SJSA1 (cell line): ENCODE results near the gene DDX52. TPM values are rescaled to one million over a fixed set of nuclear protein-coding genes. Genes with fewer than 3 reads are reported as not detected.
"Not testable (repeated sequence)": the region's sequence is repeated elsewhere in the genome, so short reads cannot be mapped to it uniquely, and the experiment has no call there.

ENCODE experiments used
- DNase-seq, 2 experiments: peaks; one replicate each; pipeline ENCODE4 v3.0.0-alpha.2; 2015 to 2020; ENCODE audit warnings: low spot score in 2 of 2, low read depth in 1 of 2
- H3K27ac ChIP-seq: fragments of 250-450 bp; sonication (Bioruptor Pico); 2 replicates; pipeline ENCODE4 v1.5.1; 2020; ENCODE audit warnings: mild to moderate bottlenecking, moderate library complexity
- H3K27me3 ChIP-seq: fragments of 250-450 bp; sonication (Bioruptor Pico); replicated peaks from 2 replicates; pipeline ENCODE4 v1.5.1; 2020; ENCODE audit warnings: mild to moderate bottlenecking, moderate library complexity
- H3K36me3 ChIP-seq: fragments of 250-450 bp; sonication (Bioruptor Pico); 2 replicates; pipeline ENCODE4 v1.5.1; 2020; ENCODE audit warnings: mild to moderate bottlenecking
- H3K4me1 ChIP-seq: fragments of 250-450 bp; sonication (Bioruptor Pico); replicated peaks from 2 replicates; pipeline ENCODE4 v1.6.1; 2021; ENCODE audit warnings: mild to moderate bottlenecking
- H3K4me3 ChIP-seq: fragments of 250-450 bp; sonication (Bioruptor Pico); 2 replicates; pipeline ENCODE4 v1.5.1; 2020; ENCODE audit warnings: mild to moderate bottlenecking
- H3K9me3 ChIP-seq: fragments of 250-450 bp; sonication (Bioruptor Pico); replicated peaks from 2 replicates; pipeline ENCODE4 v1.5.1; 2020; ENCODE audit warnings: mild to moderate bottlenecking
- total RNA-seq: library from RNA; depleted of rRNA; stranded (reverse); fragments of >200 nt; shearing (Covaris generic); gene quantifications from 2 replicates; pipeline ENCODE4 v1.2.3, GENCODE V29; 2014

DDX52 gene
- total RNA-seq, 1 experiment from 2014 or later: 29.5 TPM

DNA sequence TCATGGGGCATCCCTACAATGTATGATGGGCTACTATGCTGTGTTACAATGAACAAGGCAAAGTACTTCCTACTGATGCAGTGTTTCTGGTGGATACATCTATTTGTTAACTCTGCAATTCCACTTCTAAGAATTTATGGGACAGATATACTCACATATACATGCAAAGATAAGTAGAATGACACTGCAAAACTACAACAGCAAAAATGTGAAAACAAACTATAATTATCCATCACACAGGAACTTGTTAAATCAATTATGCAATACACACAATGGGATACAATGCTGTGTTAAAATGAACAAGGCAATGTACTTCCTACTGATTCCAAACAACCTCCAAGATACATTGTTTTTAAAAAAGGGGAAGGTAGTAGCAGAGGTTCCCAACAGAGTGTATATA, 3.2 kb downstream of the DDX52 start:
- Histone ChIP-seq H3K4me3 (no peak overlapping the region), H3K27ac (no peak overlapping the region), H3K9me3 (no peaks in the 10 kb centered on the region), H3K36me3 (peaks cover 71% of the 10 kb centered on the region), H3K27me3 (no peaks in the 10 kb centered on the region), H3K4me1 (peaks cover 18% of the 10 kb centered on the region)
- no peak for DNase-seq

DNA sequence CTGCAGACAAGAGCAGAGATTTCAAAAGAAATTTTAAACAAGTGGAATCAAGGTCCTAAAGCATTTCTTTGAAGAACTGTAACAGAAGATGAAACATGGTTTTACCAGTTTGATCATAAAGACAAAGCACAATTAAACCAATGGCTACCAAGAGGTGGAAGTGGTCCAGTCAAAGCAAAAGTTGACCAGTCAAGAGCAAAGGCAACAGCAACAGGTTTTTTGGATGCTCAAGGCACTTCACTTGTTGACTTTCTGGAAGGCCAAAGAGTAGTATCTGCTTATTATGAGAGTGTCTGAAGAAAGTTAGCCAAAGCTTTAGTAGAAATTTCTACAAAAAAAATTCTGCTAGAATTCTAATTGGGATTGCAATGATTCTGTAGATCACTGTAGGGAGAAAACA, 5.3 kb downstream of the DDX52 start:
- H3K9me3 ChIP-seq: no peaks in the 10 kb centered on the region
- H3K4me1 ChIP-seq: peaks cover 14% of the 10 kb centered on the region
- H3K27ac ChIP-seq: no peak overlapping the region
- no peaks in the 10 kb centered on the region for H3K27me3 ChIP-seq
- H3K4me3 ChIP-seq: no peak overlapping the region
- no peak for DNase-seq
- H3K36me3 ChIP-seq: peaks cover 77% of the 10 kb centered on the region

DNA sequence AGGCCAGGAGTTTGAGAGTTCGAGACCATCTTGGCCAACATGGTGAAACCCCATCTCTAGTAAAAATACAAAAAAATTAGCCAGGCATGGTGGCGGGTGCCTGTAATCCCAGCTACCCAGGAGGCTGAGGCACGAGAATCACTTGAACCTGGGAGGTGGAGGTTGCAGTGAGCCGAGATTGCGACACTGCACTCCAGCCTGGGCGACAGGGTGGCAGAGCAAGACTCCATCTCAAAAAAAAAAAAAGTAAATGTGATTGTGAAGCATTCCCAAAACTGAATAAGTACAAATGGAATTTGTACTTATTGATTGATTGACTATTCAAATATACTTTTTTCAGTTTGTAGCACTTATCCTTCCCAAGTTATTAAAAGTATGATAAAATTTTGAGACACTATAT, 26.8 kb downstream of the DDX52 start:
- H3K27me3 ChIP-seq, H3K27ac ChIP-seq, H3K9me3 ChIP-seq, H3K4me1 ChIP-seq, DNase-seq, H3K4me3 ChIP-seq: not testable (repeated sequence)
- peaks cover 83% of the 10 kb centered on the region for H3K36me3 ChIP-seq

GRCh38 chr17:37614823-37615222, 28.4 kb downstream of the DDX52 start:
- Histone ChIP-seq H3K4me1 (peaks cover 8% of the 10 kb centered on the region), H3K36me3 (peaks cover 67% of the 10 kb centered on the region), H3K9me3 (no peaks in the 10 kb centered on the region), H3K27me3 (no peaks in the 10 kb centered on the region), H3K27ac (peak overlapping the region; percentile 65), H3K4me3 (no peak overlapping the region)
- no peak for DNase-seq

DNA sequence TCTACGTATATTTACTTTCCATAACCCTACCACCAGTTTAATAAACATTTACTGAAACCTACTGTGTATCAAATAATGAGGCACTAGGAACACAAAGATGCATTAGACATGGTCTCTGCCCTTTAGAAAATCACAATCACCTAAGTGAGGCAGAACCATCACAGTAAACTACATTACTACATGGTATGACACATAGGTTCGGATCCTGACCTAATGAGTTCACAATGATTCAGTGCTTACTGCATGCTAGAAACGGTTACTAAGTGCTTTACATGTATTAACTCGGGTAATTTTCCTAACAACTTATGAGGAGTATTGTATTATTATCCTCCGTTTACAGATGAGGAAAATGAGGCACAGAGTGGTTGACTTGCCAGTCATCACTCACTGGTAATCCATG, 28.9 kb downstream of the DDX52 start:
- peaks cover 12% of the 10 kb centered on the region for H3K4me1 ChIP-seq
- H3K9me3 ChIP-seq: no peaks in the 10 kb centered on the region
- peak overlapping the region; percentile 65 for H3K27ac ChIP-seq
- H3K27me3 ChIP-seq: no peaks in the 10 kb centered on the region
- H3K4me3 ChIP-seq: no peak overlapping the region
- DNase-seq: peak in 1 of 2 experiments; percentile 4
- peaks cover 63% of the 10 kb centered on the region for H3K36me3 ChIP-seq

GRCh38 chr17:37610971-37611370, 32.3 kb downstream of the DDX52 start:
- H3K4me3 ChIP-seq: no peak overlapping the region

DNA sequence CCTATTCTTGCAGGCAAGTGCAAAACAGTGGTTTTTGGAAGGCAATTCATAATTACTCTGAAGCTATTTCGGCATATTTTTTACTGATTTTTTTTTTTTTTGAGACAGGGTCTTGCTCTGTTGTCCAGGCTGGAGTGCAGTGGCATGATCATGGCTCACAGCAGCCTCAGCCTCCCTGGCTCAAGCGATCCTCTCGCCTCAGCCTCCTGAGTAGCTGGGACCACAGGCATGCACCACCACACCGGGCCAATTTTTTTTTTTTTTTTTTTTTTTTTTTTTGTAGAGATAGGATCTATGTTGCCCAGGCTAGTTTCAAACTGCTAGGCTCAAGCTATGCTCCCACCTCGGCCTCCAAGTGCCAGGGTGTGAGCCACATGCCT, 33.2 kb downstream of the DDX52 start:
- DNase-seq, H3K27me3 ChIP-seq, H3K9me3 ChIP-seq: not testable (repeated sequence)
- Histone ChIP-seq H3K4me3 (peak overlapping the region; percentile 82), H3K4me1 (peaks cover 20% of the 10 kb centered on the region), H3K36me3 (peaks cover 38% of the 10 kb centered on the region), H3K27ac (peak overlapping the region; percentile 80)

More at GRCh38 chr17:37610971-37611370, 32.3 kb downstream of the DDX52 start:
- Histone ChIP-seq H3K4me1 (peaks cover 20% of the 10 kb centered on the region), H3K27ac (no peak overlapping the region), H3K9me3 (no peaks in the 10 kb centered on the region), H3K27me3 (no peaks in the 10 kb centered on the region), H3K36me3 (peaks cover 44% of the 10 kb centered on the region)
- DNase-seq: no peak

- no peaks in the 10 kb centered on the region for H3K9me3 ChIP-seq
Observed at GRCh38 chr17:37609170-37610040, 33.8 kb downstream of the DDX52 start, which contains the start of gene SYNRG. TSS of gene SYNRG (minus strand) at chr17:37609418. CDS start at chr17:37609355, 63 bp downstream.

DNA sequence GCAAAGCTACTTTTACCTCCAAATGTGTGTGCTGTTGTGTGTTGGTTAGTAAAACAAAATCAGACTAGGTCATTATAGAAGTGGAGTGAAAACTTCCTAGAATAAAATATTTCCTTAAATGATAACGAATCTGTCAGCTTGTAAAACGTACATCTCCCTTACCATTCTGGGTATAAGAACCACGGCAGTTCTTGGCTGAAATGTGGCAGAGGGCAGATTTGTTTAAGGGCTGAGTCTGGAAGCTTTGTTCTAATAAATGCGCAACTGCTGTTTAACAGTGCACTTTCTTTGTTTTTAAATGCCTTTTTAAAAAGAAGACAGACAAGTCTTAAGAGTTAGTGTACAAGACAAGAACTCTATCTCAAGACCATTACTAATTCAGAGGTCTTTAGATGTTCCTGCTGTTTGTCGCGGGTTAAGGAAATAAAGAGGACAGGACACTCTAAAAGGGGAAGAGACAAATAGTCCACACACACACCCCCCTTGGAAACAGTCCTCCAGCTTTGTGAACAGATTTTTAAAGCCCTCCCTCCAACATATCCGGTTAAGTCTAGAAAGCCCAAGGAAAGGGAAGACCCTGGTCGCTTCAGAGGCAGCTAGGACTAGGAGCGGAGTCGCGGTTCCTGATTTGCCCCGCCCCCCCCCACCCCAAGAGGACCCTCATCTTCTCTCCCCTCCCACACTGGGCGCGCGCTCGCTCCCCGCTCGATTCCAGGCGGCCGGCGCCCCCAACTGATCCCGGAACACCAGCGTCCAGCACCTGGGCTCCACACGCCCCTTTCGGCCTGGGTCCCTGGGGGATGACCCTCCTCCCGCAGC, 34.7 kb downstream of the DDX52 start:
- DNase-seq: peak; percentile 33 to 45
- Histone ChIP-seq H3K36me3 (peaks cover 33% of the 10 kb centered on the region), H3K4me1 (peaks cover 14% of the 10 kb centered on the region), H3K27me3 (no peaks in the 10 kb centered on the region), H3K27ac (peak overlapping the region; percentile 55), H3K4me3 (peak overlapping the region; percentile 82), H3K9me3 (0 out of 2 replicates have a peak, but pooled peaks cover 2% of the 10 kb centered on the region)

More at GRCh38 chr17:37609170-37610040, 33.8 kb downstream of the DDX52 start, which contains the start of gene SYNRG:
- H3K27ac ChIP-seq: peak within 1 kb of the TSS; percentile 80
- H3K4me3 ChIP-seq: peak within 1 kb of the TSS; percentile 82
- H3K27me3 ChIP-seq: no peaks in the 10 kb centered on the region
- peaks cover 37% of the 10 kb centered on the region for H3K36me3 ChIP-seq
- peaks cover 14% of the 10 kb centered on the region for H3K4me1 ChIP-seq
- DNase-seq: peak; percentile 98 to 99

GRCh38 chr17:37607637-37608331, 35.5 kb downstream of the DDX52 start:
- Histone ChIP-seq H3K9me3 (0 out of 2 replicates have a peak, but pooled peaks cover 2% of the 10 kb centered on the region), H3K4me3 (peak overlapping the region; percentile 82), H3K27me3 (no peaks in the 10 kb centered on the region), H3K36me3 (peaks cover 29% of the 10 kb centered on the region), H3K4me1 (peaks cover 14% of the 10 kb centered on the region), H3K27ac (no peak overlapping the region)
- DNase-seq: no peak

DNA sequence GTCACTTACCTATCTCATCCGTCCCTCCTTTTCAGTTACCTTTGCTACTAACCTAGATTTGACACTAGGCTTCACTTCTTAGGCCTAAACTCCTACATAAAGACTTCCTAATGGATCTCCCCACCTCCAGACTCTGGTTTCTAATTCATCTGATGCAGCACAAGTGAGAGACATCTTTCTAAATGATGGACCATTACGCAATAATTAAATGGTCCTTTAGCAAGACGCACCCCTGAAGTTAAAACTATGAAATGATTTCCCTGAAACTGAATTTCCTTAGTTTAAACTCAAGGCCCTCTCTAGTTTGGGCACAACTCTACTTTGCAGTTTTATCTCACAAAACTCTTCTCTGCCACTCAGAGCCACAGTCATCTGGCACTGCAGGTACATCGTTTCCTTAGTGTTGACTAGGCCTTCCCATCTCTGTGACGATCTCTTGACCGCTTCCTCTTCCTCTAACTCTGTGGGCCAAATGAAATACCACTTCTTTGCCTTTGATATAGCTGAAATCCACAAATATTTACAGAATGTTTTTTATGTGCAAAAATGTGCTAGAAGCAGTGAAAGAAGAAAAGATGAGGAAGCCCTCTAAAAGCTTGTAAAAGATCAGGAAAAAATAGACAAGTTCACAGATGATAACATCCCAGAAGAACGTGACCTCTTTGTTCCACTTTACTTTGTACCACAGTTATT, 37.3 kb downstream of the DDX52 start:
- Histone ChIP-seq H3K4me3 (no peak overlapping the region), H3K36me3 (peaks cover 23% of the 10 kb centered on the region), H3K9me3 (0 out of 2 replicates have a peak, but pooled peaks cover 2% of the 10 kb centered on the region), H3K27me3 (no peaks in the 10 kb centered on the region), H3K4me1 (peaks cover 14% of the 10 kb centered on the region), H3K27ac (no peak overlapping the region)
- DNase-seq: no peak

- Histone ChIP-seq H3K9me3 (0 out of 2 replicates have a peak, but pooled peaks cover 2% of the 10 kb centered on the region), H3K27ac (no peak overlapping the region), H3K4me3 (no peak overlapping the region), H3K27me3 (no peaks in the 10 kb centered on the region), H3K36me3 (peaks cover 23% of the 10 kb centered on the region), H3K4me1 (peaks cover 14% of the 10 kb centered on the region)
- DNase-seq: no peak
Observed at GRCh38 chr17:37605081-37605480, 38.2 kb downstream of the DDX52 start.

GRCh38 chr17:37604556-37604955, 38.7 kb downstream of the DDX52 start:
- Histone ChIP-seq H3K9me3 (0 out of 2 replicates have a peak, but pooled peaks cover 2% of the 10 kb centered on the region), H3K27me3 (no peaks in the 10 kb centered on the region), H3K4me3 (no peak overlapping the region), H3K36me3 (peaks cover 23% of the 10 kb centered on the region), H3K27ac (no peak overlapping the region), H3K4me1 (peaks cover 9% of the 10 kb centered on the region)
- no peak for DNase-seq
